GM12864 (cell line): Measurements from ENCODE around the gene P2RY10.

Source experiments
- DNase-seq: peaks from one replicate; pipeline ENCODE4 v3.0.0-alpha.2; 2011; ENCODE audit warnings: low read depth
- H3K4me3 ChIP-seq: 2 replicates; pipeline ENCODE4 v1.5.1; 2011; ENCODE audit warnings: mild to moderate bottlenecking, low read depth, low read length, control low read depth
- TF ChIP-seq, protein P1 (sequence below): IDR thresholded peaks from 2 replicates; pipeline ENCODE4 v1.5.1; 2011; ENCODE audit warnings: low read depth, mild to moderate bottlenecking, moderate library complexity, low read length, control low read depth, inconsistent platforms; ENCODE audit errors: missing control alignments

Gene P2RY10, protein sequence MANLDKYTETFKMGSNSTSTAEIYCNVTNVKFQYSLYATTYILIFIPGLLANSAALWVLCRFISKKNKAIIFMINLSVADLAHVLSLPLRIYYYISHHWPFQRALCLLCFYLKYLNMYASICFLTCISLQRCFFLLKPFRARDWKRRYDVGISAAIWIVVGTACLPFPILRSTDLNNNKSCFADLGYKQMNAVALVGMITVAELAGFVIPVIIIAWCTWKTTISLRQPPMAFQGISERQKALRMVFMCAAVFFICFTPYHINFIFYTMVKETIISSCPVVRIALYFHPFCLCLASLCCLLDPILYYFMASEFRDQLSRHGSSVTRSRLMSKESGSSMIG

DNA sequence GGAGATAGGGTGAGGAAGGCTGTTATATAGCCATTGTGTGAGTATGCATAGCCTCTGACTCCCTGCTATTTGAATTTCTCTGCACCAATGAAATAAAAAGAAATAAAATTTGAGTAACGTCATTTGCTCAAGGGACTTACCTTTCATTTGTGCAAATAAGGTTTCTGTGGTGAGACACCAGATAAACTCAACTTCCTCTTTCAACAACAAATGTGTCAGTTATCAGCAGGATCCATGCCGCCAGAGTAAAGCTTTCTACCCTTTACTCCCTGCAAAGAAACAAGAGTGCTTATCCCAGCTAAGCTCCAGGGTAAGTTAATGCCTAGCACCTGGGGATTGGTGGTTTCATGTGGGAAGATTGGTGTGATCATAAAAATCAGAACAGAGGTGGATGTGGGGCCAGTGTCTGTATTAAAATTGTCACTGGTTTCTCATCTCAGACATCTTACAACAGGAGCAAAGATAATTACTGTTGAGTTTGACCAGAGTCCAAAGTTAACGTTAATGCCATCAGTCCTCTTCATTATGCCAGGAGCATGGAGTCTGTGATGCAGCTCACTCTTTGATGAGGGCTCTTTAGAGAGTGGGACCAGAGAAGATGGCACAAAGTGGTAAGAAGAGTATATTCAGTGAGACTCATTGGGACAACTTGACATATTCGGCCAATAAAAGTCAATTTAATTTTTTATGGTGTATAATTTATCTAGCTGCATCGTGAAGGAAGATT lies at the start of gene P2RY10:
TSS of gene P2RY10 (plus strand) at position 206 of the 727 bp plus-strand sequence. CDS start 15,130 bp downstream, outside the sequence.
- H3K4me3 ChIP-seq, result peak within 1 kb of the TSS; percentile 68
- TF ChIP-seq, protein P1, sequence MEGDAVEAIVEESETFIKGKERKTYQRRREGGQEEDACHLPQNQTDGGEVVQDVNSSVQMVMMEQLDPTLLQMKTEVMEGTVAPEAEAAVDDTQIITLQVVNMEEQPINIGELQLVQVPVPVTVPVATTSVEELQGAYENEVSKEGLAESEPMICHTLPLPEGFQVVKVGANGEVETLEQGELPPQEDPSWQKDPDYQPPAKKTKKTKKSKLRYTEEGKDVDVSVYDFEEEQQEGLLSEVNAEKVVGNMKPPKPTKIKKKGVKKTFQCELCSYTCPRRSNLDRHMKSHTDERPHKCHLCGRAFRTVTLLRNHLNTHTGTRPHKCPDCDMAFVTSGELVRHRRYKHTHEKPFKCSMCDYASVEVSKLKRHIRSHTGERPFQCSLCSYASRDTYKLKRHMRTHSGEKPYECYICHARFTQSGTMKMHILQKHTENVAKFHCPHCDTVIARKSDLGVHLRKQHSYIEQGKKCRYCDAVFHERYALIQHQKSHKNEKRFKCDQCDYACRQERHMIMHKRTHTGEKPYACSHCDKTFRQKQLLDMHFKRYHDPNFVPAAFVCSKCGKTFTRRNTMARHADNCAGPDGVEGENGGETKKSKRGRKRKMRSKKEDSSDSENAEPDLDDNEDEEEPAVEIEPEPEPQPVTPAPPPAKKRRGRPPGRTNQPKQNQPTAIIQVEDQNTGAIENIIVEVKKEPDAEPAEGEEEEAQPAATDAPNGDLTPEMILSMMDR, result no peak
- peak; percentile 59 for DNase-seq

DNA sequence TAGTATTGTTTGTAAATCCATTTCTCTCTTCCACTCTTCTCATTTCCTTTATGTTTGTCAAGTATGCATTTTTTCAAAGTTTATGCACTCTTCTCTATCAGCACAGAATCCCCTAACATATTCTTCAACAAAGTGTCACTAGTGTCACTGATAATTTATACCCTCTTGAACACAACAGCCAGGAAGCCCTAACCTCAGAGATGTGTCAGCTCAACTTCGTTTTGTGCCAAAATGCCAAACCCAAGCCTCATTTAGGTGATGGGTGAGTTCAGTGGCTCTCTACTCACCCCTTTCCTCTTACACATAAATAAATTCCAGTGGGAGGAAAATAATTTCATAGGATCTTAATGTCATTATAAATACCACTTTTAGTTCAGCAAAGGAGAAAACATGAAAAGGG lies 22.4 kb upstream of the P2RY10 start:
- TF ChIP-seq, protein P1, result no peak
- DNase-seq, result no peak
- no peak overlapping the region for H3K4me3 ChIP-seq

DNA sequence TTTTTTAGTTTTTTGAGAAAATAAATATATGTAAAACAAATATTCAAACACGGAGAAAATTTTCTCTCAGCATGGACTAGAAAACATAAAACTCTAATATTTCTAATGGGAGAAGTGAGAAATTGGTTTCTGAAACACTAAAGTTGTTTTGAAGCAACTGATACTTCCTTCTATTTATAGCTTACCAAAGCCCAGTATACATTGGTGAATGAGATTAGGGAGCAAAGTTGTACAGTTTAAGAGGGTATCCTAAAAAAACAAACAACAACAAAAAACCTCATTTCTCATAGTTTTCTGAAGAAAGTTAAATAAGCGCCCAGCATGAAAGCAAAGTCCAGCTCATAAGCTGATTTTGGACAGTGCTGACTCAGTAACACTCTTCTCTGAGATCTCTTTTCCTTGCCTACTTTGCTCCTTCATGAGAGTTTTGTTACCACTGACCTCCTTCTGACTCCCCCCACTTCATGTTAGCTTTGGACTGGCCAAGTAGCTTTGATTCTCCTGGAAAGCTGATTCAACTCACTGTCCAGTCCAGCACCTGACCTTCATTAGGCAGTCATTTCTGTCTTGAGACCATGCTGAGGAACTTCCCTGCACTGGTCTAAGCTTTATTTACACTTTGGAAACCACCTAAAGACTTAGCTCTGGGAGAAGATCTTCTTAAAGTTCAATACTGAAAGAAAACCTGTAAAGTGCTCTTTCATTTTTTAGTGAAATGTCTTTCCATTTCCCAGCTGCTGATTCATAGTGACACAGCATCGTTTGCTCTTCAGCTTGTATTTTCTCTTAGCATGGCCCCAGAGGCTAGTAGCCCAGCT lies 21.8 kb upstream of the P2RY10 start:
- TF ChIP-seq, protein P1, result no peak
- H3K4me3 ChIP-seq, result peak overlapping the region; percentile 23; the same call in 1 of the 2 replicates
- DNase-seq, result peak; percentile 53

DNA sequence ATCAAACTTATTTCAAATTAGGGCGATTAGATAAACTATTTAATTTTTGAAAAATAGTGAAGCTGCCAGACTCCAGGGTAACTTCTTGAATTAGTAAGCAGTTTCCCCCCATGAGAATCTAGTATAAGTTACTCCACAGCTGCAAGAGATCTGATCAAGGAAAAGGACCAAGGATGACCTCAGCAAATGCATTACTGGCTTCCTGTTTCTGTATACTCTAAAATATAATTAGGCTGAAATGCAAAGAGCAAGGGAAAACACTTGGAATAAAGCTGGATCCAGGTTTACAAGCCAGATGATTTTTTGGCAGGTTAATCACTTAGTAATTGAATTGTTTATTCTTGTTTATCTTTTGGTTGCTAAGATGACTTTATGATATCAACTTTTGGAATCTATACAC lies 13.4 kb upstream of the P2RY10 start:
- no peak for DNase-seq
- TF ChIP-seq, protein P1, result no peak
- H3K4me3 ChIP-seq, result no peak overlapping the region

DNA sequence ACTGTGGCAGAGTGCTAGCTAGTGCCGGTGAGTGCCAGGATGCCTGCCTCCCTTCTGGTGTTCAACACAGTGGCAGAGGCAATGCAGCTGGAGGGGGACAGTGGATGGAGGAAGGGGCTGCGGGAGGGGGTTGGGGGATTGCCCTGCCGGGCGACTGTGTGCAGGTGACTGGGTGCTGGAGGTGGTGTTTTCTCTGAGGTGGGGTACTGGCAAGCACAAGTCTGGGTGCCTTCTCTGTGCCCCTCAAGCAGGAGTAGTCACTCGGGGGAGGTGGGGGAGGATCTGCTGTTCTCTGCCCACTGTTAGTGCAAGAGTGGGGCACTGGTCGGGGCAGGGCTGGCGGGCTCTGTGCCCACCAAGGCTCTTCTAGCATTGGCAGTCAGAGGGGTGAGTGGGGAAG lies 10.3 kb upstream of the P2RY10 start:
- H3K4me3 ChIP-seq, result no peak overlapping the region
- DNase-seq, result no peak
- TF ChIP-seq, protein P1, result no peak

DNA sequence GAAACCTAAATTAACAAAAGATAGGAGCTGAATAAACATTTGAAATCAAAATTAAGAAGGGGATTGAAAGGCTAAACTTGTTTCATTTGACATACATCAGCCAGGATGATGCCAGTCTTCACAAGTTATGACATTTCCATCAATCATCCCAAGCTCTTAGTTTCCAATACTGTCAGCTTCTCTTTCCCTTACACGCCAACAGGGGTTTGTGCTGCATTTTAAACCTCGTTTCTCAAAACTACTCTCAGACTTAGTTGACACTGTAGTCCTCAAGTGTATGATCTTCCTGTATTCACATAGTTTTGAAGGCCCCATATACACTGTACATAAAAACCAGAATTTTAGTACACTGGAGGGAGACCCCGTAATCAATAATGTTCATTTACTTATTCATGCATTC lies 840 bp upstream of the P2RY10 start:
- TF ChIP-seq, protein P1, result no peak
- DNase-seq, result no peak
- no peak overlapping the region; the same call in 1 of the 2 replicates for H3K4me3 ChIP-seq
